ENCODE measurements around the gene TRPT1. TPM values are rescaled to one million over a fixed set of nuclear protein-coding genes. Genes with fewer than 3 reads are reported as not detected.

TRPT1 gene
- total and polyA plus RNA-seq, 2 of the 4 experiments (the other 2 are of a cell fraction), result 63.2 to 81.9 TPM

DNA sequence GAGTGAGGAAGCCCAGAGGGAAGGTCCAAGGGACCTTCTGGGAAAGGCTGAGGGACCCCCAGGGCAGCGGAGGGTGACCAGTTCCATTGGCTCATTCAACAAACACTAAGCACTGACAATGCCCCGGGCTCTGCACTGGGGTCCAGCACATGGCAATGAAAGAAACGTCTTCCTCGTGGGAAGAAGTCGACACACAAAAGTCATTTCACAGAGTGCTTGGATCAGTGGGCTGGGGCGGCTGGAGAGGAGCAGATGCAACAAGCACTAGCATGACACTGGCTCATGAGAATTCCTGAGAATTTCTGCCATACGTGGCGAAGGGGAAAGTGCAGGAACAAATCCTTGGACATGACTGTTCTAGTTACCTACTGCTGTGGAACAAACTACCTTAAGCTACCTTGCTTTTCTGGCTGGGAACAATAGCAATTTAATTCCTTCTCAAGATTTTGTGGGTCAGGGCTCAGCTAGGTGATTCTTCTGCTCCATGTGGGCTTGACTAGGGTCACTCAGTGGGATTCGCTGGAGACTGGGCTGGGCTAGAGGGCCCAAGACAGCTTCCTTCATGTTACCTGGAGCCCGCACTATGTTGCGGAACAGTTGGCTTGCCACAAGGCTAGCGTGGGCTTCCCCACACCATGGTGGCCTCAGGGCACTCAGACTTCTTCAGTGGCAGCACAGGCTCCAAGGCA lies 46.9 kb downstream of the TRPT1 start:
- peaks cover 7% of the 10 kb centered on the region; the same call in 1 of the 2 replicates for H3K4me1 ChIP-seq (ENCODE audit: control insufficient read depth, insufficient read depth, low read length)
- no peak overlapping the region for H3K9ac ChIP-seq (ENCODE audit: low read depth, low read length)
- H4K8ac ChIP-seq (ENCODE audit: low read depth in 2 of 2, low read length in 2 of 2), result no peak overlapping the region
- in situ Hi-C loops (cut with MboI; ENCODE audit: low sequenced_read_pairs), result no loop called here
- H4K91ac ChIP-seq (ENCODE audit: insufficient read depth, low read depth, low read length), result no peak overlapping the region
- no peaks in the 10 kb centered on the region; the same call in 1 of the 2 replicates for H3K9me3 ChIP-seq (ENCODE audit: control insufficient read depth, insufficient read depth, low read length)
- ChIA-PET POLR2A (ENCODE audit: unreplicated experiment) (no interaction called here), CTCF (no interaction called here)
- no peak for DNase-seq
- H3K56ac ChIP-seq (ENCODE audit: extremely low read depth, insufficient read depth, low read length), result no peak overlapping the region
- H3K18ac ChIP-seq (ENCODE audit: low read depth, low read length), result no peak overlapping the region
- H2BK15ac ChIP-seq (ENCODE audit: low read depth, low read length), result no peak overlapping the region
- peaks cover 15% of the 10 kb centered on the region; the same call in 1 of the 2 replicates for H3K9me1 ChIP-seq (ENCODE audit: insufficient read depth, low read length)
- no peak overlapping the region for H2BK20ac ChIP-seq (ENCODE audit: low read depth, low read length)
- no peak overlapping the region for H2BK120ac ChIP-seq (ENCODE audit: low read depth, low read length)
- BruUV-seq (replicated peaks), result no TSS peak
- H3K4me3 ChIP-seq (ENCODE audit: insufficient read depth, low read depth, low read length), result no peak overlapping the region
- H2AFZ ChIP-seq (replicated peaks; ENCODE audit: low read length, poor library complexity), result no peak overlapping the region
- dilution Hi-C loops (cut with HindIII; ENCODE audit: low sequenced_read_pairs, unreplicated experiment), result no loop called here
- H3K27ac ChIP-seq (ENCODE audit: insufficient read depth, low read length), result no peak overlapping the region
- TF ChIP-seq CEBPB (IDR thresholded peaks at IDR 0.05; ENCODE audit: low read depth, low read length) (no peak), MAFK (IDR thresholded peaks at IDR 0.05; ENCODE audit: low read depth, low read length) (no peak), POLR2A (IDR thresholded peaks at IDR 0.05; ENCODE audit: low read depth, low read length) (no peak), NFE2L2 (IDR thresholded peaks at IDR 0.05; ENCODE audit: low read depth, low read length) (no peak), FOS (IDR thresholded peaks at IDR 0.05; ENCODE audit: low read depth, low read length) (no peak), RAD21 (IDR thresholded peaks at IDR 0.05; ENCODE audit: low read length) (no peak), RFX5 (IDR thresholded peaks at IDR 0.05; ENCODE audit: low read depth, low read length) (no peak), MXI1 (IDR thresholded peaks at IDR 0.05; ENCODE audit: borderline replicate concordance, low read depth, low read length) (no peak)
- TF ChIP-seq, protein P1, sequence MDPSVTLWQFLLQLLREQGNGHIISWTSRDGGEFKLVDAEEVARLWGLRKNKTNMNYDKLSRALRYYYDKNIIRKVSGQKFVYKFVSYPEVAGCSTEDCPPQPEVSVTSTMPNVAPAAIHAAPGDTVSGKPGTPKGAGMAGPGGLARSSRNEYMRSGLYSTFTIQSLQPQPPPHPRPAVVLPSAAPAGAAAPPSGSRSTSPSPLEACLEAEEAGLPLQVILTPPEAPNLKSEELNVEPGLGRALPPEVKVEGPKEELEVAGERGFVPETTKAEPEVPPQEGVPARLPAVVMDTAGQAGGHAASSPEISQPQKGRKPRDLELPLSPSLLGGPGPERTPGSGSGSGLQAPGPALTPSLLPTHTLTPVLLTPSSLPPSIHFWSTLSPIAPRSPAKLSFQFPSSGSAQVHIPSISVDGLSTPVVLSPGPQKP (IDR thresholded peaks at IDR 0.05; ENCODE audit: borderline replicate concordance, low read depth, low read length), result no peak
- TF ChIP-seq, protein P2, sequence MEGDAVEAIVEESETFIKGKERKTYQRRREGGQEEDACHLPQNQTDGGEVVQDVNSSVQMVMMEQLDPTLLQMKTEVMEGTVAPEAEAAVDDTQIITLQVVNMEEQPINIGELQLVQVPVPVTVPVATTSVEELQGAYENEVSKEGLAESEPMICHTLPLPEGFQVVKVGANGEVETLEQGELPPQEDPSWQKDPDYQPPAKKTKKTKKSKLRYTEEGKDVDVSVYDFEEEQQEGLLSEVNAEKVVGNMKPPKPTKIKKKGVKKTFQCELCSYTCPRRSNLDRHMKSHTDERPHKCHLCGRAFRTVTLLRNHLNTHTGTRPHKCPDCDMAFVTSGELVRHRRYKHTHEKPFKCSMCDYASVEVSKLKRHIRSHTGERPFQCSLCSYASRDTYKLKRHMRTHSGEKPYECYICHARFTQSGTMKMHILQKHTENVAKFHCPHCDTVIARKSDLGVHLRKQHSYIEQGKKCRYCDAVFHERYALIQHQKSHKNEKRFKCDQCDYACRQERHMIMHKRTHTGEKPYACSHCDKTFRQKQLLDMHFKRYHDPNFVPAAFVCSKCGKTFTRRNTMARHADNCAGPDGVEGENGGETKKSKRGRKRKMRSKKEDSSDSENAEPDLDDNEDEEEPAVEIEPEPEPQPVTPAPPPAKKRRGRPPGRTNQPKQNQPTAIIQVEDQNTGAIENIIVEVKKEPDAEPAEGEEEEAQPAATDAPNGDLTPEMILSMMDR (conservative IDR thresholded peaks at IDR 0.05; ENCODE audit: low read depth, low read length), result no peak
- H2AK5ac ChIP-seq (ENCODE audit: low read depth, low read length), result no peak overlapping the region
- no peak overlapping the region for H2AK9ac ChIP-seq (replicated peaks; ENCODE audit: low read depth, low read length, poor library complexity)
- ATAC-seq (ENCODE audit: low read depth), result no peak
- H3K79me1 ChIP-seq (ENCODE audit: low read depth in 1 of 2, low read length in 2 of 2), result peaks cover 11 to 41% of the 10 kb centered on the region in 2 experiments; a peak in 2 of 4 replicates
- no peak overlapping the region for H3K23ac ChIP-seq (ENCODE audit: low read depth, low read length)
- H4K20me1 ChIP-seq (ENCODE audit: insufficient read depth, low read length), result no peaks in the 10 kb centered on the region; the same call in 1 of the 2 replicates
- no peak overlapping the region for H4K5ac ChIP-seq (ENCODE audit: low read depth, low read length)
- no peak overlapping the region for H3K14ac ChIP-seq (replicated peaks; ENCODE audit: low read depth, low read length)
- no peak overlapping the region for H3K4me2 ChIP-seq (ENCODE audit: low read depth, low read length)
- no peaks in the 10 kb centered on the region for H3K36me3 ChIP-seq (ENCODE audit: control insufficient read depth, insufficient read depth, low read length)
- no peak overlapping the region for H3K4ac ChIP-seq (ENCODE audit: low read depth, low read length)
- no peaks in the 10 kb centered on the region for H3K27me3 ChIP-seq (ENCODE audit: control insufficient read depth, insufficient read depth, low read length)
- H2BK5ac ChIP-seq (ENCODE audit: low read depth, low read length, poor library complexity, severe bottlenecking), result no peak overlapping the region
- intact Hi-C loops (cut with micrococcal nuclease), result no loop called here
- 95% methylated on average over 9 of the region's 12 CpGs; no CpG with 5 or more reads in 1 of the 2 experiments for WGBS, 2 experiments (ENCODE audit: extremely low coverage in 2 of 2, insufficient read length in 1 of 2)

Measured in IMR-90 (cell line).